Stimulated activated naive CD8-positive, alpha-beta T cell treated with anti-CD3 and anti-CD28 coated beads, Interleukin-15, Interleukin-2, amounts not matched to agents 100 U/mL and 50 U/mL, for 24 hours (primary cell): ENCODE measurements around the gene CXADR.

ENCODE experiments used
- ATAC-seq: fragments of 150-1000 bp; cut with Tn5 transposase; one replicate; pipeline ENCODE4 v1.10.0; 2021
- DNase-seq: peaks from one replicate; pipeline ENCODE4 v3.0.0; 2021

The CXADR gene

DNA sequence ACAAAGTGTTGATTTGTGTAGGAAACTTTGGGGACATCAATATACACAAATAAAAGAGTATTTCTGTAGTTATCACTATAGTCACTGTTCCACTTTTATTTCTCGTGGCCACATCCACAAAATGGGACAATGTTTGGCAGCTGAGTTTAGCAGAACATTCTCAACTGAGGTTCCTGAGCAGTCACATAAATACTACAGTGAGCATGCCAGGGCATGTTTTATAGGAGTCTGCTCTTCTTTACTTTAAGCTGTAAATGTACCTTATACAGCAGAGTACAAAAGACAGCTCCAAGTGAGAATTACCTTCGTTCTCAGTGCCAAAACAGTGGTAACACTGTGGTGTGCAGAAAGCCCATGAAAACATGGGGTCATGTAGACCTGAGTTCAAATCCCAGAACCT, 94.8 kb downstream of the CXADR start:
- DNase-seq (no peak), ATAC-seq (no peak)

DNA sequence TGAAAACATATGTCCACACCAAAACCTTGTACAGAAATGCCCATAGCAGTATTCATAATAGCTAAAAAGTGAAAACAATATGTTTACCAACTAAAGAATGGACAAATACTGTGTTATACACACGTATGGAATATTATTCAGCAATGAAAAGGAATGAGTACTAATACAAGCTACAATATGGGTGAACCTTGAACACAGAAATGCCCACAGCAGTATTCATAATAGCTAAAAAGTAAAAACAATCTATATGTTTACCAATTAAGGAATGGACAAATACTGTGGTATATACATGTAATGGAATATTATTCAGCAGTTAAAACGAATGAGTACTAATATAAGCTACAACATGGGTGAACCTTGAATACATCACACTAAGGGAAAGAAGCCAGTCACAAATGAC, 96.8 kb downstream of the CXADR start:
- ATAC-seq: no peak

DNA sequence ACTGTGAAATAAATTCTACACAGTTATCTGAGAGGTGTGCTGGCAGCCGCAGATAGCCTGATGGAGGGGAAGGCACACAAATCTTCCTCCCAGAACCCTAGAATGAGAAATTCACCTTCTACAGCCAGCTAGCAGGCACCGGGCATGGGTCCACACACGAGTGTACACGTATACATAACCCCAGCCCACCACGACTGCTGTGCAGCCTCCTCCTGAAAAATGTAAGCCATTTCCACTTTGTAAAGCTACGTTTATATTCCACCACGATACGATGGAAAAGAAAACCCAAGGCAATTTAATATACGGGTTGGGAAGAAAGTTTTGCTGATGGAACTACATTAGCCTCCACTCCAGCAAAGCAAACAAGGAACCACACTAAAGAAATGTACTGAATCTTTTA, 98.1 kb downstream of the CXADR start:
- ATAC-seq (no peak), DNase-seq (peak; percentile 7)

More for the DNA sequence above, 96.8 kb downstream of the CXADR start:
- no peak for DNase-seq

DNA sequence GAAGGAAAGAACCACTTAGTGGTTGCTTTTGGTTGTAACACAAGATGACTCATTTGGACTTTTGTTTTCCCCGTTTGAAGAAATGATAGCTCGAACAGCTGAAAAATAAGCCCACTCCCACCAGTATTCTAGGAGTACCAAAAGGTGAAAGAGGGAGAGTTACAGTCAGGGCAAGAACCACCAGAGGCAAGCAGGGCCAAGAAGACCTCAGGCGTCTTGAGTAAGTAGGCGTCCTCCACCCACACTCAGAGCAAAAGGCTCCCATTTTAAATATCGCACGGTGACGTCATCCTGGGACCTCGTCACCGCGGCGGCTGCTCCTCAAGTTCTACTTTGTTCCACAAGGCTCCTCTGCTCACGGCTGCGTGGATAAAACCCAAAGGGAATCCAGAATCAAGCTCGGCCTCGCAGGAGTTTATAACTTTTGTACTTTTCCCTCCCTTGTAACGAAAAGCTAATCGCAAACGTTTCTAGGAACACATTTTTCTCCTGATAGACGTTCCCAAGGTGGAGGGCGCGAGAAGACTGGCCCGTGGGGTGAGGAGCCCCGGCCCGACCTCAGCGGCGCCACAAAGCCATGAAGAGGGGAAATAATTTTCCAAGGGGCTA, 98.7 kb downstream of the CXADR start:
- ATAC-seq (peak; percentile 72), DNase-seq (peak; percentile 83)

DNA sequence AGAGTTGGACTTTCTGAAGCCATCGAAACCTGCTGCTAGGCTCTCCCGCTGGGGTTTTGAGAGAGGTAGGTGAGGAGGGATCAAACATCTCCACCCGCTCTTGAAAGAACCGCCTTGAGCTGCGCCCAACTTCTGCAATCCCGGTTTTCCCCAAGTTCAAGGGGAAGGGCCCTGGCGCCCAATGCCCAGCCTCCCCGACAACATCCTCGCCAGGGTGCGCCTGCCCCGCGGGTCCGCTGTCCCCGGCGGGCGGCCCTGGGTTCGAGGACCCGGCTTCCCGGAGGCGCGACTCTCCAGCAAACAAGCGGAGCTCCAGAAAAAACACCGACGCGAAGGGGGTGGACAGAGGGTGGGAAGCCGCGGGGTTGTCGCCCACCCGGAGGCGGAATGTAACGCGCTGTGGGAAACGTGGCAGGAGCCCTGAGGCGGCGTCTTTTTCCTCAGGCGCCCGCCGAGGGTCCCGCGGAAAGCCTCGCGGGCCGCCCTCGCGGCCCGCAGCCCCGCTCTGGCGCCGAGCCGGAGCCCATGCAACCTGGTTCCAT, 99.3 kb downstream of the CXADR start:
- DNase-seq: peak; percentile 41

DNA sequence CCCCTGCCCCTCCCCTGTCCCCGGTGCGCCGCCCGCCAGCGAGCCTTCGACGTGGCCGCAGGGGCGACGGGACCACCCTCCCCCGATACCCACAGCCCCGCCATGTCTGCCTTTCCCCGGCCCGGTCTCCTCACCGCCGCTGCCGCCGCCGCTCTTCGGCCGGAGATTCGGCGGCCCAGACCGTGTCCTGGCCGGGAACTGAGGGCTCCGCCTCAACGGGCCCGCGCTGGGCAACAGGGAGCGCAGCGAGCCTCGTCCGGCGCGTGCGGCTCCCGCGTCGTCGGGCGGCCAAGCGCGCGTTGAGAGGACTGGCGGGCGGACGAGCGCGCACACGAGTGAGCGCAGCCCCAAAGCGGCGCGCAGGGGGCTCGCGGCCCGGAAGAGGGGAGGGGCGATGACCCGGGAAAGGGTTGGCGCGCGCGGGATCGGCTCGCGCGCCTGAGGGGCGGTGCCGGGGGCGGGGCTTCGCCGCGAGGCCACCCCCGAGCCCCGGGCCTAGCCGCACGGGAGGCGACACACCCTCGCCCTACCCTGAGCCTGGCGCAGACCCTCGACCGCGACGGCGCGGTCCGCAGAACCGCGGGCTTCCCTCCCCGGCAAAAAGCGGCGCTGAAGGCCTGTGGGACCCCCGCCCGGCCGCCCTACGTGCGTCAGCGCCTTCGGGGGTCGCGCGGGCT, 99.9 kb downstream of the CXADR start, which contains the start of gene BTG3:
TSS of gene BTG3 (minus strand) at position 337 of the 677 bp plus-strand sequence. CDS start 3,757 bp downstream, outside the sequence.
- DNase-seq: peak; percentile 88
- peak; percentile 86 for ATAC-seq

More for the DNA sequence above, 99.3 kb downstream of the CXADR start:
- no peak for ATAC-seq

DNA sequence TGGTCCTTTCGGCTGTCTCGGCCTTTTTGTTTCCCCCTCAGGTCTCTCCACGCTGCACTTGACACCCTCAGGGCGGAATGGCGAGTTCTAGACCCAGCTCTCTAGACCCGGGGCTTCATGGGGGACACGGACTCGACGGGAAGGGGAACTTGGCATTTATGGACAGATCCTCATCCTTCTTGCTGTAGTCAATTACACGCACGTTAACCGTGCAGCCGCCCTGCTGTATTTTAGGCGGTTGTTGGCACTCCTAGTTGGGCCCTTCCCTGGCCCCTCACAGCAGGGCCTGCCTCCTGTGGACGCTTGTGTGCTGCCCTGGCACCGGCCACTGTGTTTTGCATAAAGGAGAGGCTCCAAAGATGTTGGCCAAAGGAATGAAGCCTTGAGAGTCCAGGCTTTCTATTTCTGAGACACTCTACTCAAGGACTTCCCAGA, 100.4 kb downstream of the CXADR start:
- DNase-seq (no peak), ATAC-seq (no peak)

DNA sequence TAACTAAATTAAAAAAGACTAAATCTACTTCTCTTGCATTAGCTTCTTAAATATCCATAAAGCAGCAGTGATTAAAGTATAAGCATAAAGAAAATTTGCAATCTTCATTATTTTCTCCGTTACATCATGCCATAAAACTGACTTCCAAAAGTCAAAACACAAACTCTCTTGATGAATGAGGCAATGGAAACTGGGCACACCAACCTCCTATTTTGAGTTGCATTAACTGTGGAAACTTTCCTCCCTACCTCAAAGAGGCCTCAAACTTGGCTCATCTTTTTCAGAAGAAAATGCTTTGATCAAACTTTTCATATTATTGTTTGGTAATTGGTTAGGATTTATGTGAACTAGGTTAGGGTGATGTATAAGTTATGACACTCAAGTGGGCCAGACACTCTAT, 104.0 kb downstream of the CXADR start:
- no peak for ATAC-seq
- DNase-seq: no peak

DNA sequence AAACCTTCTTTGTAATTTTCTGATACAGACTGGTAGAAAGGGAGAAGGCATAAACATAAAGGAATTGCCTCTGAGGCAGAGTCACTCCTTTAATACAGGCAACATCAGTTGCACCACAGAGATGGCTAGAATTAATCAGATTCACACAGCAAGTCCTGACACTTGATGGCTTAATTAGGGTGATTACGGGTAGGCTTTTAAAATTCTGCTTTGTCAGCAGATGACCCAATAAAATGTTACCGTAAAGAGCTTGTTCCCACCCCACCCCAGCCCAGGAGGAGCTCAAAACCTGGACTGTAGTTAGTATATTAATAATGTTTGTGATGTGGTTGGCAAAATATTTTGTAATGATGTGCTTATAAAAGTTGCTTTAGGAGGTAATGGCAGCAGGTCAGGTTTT, 109.2 kb downstream of the CXADR start:
- no peak for ATAC-seq
- no peak for DNase-seq

DNA sequence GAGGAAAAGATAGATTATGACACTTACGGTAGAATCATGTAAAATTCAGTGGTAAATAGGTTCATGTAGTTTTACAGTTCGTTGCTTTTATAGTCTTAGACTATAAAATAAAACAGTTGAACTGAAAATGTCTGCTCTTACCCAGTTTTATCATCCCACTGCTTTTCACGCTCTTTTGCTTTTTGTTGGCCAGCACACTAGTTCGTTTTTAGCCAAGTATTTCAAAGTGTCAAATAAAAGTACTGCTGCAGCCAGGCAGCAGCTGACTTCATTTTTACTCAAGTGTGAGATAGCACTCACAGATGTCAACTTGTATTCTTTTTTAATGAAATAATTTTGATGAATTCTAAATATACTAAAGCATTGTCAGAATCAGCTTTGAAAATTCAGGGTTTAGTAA, 118.4 kb downstream of the CXADR start:
- ATAC-seq (no peak), DNase-seq (no peak)

DNA sequence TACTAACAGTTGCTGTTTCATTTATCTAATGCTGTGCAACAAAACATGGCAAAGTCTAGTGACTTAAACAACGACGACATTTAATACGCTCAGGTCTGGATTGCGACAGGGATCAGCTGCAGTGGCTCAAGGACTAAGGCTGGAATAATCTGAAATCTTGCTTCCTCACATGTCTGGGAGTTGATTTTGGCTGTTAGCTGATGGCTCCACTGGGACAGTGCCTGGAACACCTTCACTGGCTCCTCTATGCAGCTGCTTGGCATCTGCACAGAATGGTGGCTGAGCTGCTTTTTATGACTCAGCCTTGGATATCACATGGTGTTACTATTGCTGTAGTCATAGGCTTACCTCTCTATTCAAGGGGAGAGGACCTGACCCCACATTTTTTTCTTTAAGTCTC, 123.9 kb downstream of the CXADR start:
- no peak for ATAC-seq

DNA sequence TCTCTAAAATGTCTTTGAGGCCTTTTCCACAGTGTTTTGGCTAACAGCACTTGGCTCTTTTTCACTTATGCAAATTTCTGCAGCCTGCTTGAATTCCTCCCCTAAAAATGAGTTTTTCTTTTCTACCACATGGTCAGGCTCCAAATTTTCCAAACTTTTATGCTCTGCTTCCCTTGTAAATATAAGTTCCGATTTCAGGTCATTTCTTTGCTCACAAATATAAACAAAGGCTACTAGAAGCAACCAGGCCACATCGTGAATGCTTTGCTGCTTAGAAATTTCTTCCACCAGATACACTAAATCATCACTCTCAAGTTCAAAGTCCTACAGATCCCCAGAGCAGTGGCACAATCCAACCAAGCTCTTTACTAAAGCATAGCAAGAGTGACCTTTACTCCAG, 128.0 kb downstream of the CXADR start:
- ATAC-seq (no peak), DNase-seq (no peak)

More for the DNA sequence above, 123.9 kb downstream of the CXADR start:
- no peak for DNase-seq
